IPS DF 19.7 (cell line): Measurements from ENCODE around the gene SPRED2.

ENCODE experiments used
- DNase-seq: peaks from one replicate; pipeline ENCODE4 v3.0.0-alpha.2; 2013; ENCODE audit warnings: low read depth, low spot score

The SPRED2 gene

GRCh38 chr2:65386989-65387388, 45.4 kb downstream of the SPRED2 start:
- no peak for DNase-seq

GRCh38 chr2:65386344-65386743, 46.1 kb downstream of the SPRED2 start:
- DNase-seq = no peak

- no peak for DNase-seq
These were observed 48.6 kb downstream of the SPRED2 start for GRCh38 chr2:65383541-65384488.

- no peak for DNase-seq
These were observed 49.5 kb downstream of the SPRED2 start for GRCh38 chr2:65382776-65383357.

GRCh38 chr2:65382323-65382722, 50.1 kb downstream of the SPRED2 start:
- DNase-seq = no peak

GRCh38 chr2:65381607-65382051, 50.8 kb downstream of the SPRED2 start:
- no peak for DNase-seq

GRCh38 chr2:65380255-65380654, 52.1 kb downstream of the SPRED2 start:
- no peak for DNase-seq

GRCh38 chr2:65379721-65380171, 52.7 kb downstream of the SPRED2 start:
- DNase-seq = no peak

GRCh38 chr2:65379223-65379622, 53.2 kb downstream of the SPRED2 start:
- no peak for DNase-seq

- DNase-seq = no peak
These were observed 54.1 kb downstream of the SPRED2 start for GRCh38 chr2:65378290-65378689.

GRCh38 chr2:65377556-65378192, 54.7 kb downstream of the SPRED2 start:
- no peak for DNase-seq

- no peak for DNase-seq
These were observed 56.7 kb downstream of the SPRED2 start for GRCh38 chr2:65375723-65376122.

GRCh38 chr2:65374999-65375398, 57.4 kb downstream of the SPRED2 start:
- DNase-seq = no peak

GRCh38 chr2:65374575-65374974, 57.8 kb downstream of the SPRED2 start:
- DNase-seq = no peak

GRCh38 chr2:65373365-65373918, 59.0 kb downstream of the SPRED2 start:
- no peak for DNase-seq

GRCh38 chr2:65372619-65373018, 59.8 kb downstream of the SPRED2 start:
- DNase-seq = no peak

- DNase-seq = no peak
These were observed 61.3 kb downstream of the SPRED2 start for GRCh38 chr2:65371074-65371434.

- DNase-seq = no peak
These were observed 61.9 kb downstream of the SPRED2 start for GRCh38 chr2:65370387-65371073.

GRCh38 chr2:65369980-65370379, 62.4 kb downstream of the SPRED2 start:
- DNase-seq = no peak

- no peak for DNase-seq
These were observed 62.8 kb downstream of the SPRED2 start for GRCh38 chr2:65369574-65369973.

- no peak for DNase-seq
These were observed 63.9 kb downstream of the SPRED2 start for GRCh38 chr2:65368468-65368867.

- DNase-seq = no peak
These were observed 64.9 kb downstream of the SPRED2 start for GRCh38 chr2:65367524-65367923.
